DLD1 (cell line): Measurements from ENCODE around the gene CBX4.

ENCODE experiments used
- in situ Hi-C: cut with HindIII; loops from 2 replicates; pipeline ENCODE4 v1.10.0; 2017; ENCODE audit warnings: low sequenced_read_pairs

The CBX4 gene

DNA sequence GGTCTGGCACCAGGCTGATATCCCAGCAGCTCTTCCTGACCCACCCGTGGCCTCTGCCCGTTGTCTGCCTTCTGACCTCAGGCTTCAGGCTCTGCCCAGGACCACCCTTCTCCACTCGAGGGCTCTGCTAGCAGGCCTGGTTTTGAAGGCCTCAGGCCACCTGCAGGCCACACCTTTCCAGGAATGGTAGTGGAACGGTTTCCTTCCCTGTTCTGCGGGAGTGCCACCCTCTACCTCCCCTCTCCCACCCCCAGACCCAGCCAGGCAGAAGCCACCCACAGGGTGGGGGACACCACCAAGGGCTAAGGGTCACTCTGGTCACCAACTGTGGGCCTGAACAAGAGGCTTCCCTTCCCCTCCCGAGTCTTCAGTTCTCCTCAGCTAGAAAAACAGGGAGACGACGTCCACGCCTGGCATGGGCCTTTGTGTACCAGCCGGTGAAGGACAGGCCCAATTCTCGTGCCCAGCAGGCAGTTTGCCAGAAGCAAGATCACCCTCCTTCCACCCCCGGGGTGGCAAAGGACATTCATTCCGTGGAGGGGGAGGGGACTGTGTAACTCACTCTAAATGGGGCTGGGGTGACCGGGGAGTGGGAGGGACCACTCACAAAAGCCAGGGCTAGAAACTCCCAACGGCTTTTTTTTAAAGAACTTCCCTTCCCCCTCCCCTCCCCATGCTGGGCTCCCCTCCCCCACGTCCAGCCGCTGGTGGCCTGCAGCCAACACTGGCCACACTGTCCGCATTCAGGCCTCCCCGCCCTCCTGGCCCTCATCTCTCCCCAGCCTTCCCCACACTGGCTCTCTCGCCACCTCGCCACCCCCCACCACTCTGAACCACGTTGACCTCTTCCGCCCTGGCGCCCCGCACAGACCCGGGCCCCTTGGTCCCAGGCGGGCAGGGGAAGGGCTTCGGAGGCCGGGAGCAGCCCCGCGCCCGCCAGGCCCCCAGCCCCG lies 7.7 kb downstream of the CBX4 start:
- in situ Hi-C loops, result no loop called here

DNA sequence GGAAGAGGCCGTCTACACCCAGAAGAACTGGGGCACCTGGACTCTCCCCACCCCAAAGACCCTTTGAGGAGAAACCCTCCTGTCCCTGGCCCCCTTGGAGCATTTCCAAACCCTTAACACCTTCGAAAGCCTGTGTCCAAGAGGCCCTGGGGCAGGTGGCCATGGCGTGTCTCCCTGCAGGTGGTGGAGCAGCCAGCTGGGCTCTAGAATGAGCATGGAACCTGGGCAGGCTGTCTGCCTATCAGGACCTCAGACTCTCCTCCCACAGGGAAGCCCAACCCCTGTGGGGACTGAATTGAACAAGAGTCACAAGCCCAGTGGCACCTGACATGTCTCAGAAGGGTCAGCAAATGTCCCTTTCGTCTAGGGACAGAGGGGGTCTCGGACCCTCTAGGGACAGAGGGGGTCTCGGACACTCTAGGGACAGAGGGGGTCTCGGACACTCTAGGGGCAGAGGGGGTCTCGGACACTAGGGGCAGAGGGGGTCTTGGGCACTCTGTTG lies 8.4 kb downstream of the CBX4 start:
- in situ Hi-C loops, result no loop called here

DNA sequence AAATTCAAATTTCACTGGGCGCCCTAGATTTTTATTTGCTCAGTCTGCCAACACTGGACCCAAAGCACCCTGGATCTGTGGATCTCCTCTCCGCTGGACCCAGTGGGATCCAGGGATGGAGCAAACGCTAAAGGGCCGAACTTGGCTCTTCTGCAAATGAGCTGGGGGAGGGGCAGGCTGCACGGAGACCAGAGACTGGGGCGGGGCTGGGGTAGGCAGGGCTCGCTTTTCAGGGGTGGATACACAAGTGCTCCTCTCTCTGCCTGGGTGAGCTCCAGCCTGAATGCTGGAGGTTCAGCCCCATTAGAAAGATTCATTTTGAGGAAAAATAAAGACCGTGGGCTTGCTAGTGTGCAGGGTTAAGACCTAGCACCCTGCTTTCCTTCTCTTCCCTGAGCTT lies 8.9 kb downstream of the CBX4 start:
- in situ Hi-C loops, result no loop called here

DNA sequence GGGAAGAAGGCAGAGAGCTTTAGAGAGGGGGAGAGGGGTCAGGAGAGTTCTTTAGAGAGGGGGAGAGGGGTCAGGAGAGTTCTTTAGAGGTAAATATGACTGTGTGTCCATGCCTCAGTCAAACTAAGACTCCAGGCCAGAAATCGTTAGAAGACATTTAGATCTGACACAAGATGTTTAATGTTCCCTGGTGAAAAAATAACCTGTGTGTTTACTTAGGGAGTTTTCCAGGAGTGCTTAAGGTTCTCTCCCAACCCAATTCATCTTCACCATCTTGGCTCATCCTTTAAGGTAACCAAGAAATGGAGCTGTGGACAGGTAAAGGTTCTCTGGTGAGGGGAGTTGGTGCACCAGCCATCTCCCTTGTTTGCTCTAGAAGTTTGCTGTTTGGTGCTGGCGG lies 9.8 kb downstream of the CBX4 start:
- in situ Hi-C loops, result no loop called here

DNA sequence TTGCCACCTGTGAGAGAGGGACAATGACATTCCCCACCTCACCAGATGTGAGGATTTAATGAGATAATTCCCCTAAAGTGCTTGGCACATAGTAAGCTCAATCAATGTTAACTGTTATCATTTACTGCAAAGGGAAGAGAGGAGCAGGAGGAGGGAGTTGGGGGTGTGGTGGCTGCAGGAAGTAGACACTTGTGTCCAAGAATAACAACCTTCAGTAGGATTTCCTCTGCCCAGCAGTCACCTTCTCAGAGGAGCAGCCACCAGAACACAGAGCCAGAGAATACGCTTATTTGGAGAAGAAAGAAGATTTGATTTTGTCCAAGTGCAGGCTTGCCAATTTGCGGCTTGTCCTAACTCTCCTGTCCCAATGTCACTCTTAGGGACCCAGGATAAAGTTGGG lies 10.2 kb downstream of the CBX4 start:
- in situ Hi-C loops, result no loop called here

DNA sequence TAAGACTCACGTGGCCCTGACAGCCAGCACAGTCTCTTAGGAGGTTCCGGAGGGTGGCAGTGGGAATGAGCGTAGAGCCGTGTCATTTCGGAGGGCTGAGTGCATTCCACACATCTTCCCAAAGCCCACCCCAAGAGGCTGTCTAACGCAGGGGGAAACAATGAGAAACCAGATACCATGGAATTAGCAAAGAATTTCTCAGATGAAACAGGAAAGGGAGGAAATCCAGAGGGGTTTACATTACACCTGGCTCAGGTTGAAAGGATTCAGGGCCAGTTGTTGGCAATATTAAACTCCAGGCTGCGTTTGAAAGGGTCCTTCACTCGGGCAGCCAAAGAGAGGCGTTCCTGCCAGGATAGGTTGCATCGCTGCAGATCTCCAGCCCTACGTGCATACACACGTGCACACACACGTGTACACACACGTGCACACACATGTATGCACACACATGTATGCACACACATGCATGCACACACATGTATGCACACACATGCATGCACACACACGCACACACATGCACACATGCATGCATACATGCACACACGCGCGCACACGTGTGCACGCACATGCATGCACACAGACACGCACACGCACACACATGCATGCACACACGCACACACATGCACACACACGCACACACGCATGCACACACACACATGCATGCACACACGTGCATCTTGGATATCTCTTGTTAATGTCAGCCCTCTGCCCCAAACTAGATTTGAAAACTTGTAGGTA lies 12.2 kb downstream of the CBX4 start:
- in situ Hi-C loops, result no loop called here

DNA sequence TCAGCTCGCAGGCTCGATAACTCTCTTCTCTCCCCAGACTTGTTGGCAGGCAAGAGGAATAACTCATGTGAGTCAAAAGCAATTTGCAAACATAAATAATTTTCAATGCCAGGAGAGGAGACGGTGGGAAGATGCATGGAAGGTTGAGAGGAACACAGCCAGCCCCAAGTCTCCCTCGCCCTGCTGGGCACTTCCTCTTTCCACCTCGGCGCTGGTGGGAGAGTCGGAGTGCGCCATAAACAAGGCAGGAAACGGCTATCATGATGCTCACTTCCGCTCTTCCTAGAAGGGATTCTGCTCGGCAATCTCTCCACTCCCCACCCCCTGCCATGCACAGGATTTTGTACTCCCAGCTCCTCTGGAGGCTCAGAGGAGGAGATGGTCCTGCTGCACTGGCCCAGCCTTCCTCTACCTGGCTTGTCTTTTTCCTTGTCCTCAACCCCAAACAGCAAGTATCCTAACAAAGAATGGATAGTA lies 13.0 kb downstream of the CBX4 start:
- in situ Hi-C loops, result no loop called here

DNA sequence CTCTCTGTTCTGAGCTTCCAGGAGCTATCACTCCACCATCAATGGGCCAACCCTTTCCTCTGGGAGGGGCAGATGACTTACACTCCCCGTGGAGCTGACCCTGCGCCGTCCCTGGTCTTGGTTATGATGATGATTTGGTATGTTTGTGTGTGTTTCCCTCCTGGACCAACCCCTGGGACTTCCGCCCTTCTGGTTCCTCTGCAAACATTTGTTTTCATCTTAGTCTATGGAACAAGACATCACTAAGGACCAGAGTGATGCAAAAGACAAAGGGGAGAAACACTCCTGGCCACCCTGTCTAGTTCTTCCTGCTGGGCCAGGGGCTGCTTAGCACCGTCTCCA lies 13.7 kb downstream of the CBX4 start:
- in situ Hi-C loops, result no loop called here

DNA sequence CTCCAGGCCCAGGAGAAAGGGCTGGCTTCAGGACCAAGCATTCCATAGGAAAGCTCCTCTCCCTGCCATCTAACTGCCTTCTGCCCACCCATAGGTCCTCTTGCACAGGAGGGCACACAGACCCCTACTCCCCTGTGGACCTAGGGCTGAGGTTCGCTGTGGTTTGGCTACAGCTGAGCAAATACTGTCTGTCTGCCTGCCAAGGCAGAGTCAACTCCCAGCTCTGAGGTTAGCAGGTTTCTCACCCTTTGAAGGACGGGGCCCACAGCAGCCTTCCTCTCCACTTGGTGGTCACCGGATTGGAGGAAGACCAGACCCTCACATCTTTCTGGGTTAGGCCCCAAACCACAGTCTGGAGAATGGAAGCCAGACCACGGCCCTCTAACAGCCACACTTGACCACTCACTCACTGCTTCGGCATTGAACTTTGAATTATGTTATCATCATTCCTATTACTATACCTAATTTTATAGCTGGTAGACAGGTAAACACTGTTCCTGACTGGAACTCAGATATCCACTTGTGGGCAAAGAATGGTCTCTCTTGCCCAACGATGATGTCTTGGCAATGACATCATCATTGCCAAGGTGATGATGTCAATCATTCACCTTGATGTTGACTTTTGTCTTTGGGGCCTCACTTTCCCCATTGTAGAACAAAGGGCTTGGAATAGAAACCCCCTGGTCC lies 14.2 kb downstream of the CBX4 start:
- in situ Hi-C loops, result no loop called here

DNA sequence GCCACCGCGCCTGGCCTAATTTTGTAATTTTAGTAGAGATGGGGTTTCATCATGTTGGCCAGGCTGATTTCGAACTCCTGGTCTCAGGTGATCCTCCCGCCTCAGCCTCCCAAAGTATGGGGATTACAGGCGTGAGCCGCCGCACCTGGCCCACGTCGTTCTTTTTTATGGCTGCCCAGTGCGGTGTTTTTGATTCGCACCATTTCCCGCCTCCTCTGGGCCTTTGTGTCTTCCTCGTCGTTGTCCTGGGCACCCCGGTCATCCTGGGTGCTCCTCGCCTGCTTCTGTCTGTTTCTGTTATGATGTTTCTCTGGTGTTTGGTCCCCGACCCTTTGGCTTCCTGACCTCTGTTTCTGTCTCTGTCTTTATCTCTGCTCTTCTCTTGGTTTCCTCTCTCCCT lies 15.0 kb downstream of the CBX4 start:
- in situ Hi-C loops, result no loop called here

DNA sequence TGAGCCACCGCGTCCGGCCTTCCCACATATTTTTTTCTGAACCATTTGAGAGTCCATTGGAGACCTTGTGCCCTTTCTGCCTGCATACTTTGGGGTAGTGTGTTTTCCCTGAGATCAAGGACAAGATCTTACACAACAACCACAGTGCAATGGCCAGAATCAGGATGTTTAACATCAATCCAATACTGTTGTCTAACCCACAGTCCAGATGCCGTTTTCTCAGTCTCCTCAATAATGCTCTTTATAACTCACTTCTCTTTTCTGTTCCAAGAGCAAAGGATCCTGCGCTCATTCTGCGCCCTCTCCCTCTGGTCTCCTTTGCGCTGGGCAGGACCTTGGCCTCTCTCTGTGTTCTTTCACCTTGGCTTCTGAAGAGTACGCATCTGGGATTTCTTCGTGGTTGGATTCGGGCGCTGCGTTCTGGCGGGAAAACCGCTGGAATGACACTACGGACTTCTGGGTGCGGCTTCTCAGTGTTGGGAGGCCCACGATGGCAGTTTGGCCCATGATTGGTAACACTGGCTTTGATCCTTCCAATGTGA lies 16.6 kb downstream of the CBX4 start:
- in situ Hi-C loops, result no loop called here

DNA sequence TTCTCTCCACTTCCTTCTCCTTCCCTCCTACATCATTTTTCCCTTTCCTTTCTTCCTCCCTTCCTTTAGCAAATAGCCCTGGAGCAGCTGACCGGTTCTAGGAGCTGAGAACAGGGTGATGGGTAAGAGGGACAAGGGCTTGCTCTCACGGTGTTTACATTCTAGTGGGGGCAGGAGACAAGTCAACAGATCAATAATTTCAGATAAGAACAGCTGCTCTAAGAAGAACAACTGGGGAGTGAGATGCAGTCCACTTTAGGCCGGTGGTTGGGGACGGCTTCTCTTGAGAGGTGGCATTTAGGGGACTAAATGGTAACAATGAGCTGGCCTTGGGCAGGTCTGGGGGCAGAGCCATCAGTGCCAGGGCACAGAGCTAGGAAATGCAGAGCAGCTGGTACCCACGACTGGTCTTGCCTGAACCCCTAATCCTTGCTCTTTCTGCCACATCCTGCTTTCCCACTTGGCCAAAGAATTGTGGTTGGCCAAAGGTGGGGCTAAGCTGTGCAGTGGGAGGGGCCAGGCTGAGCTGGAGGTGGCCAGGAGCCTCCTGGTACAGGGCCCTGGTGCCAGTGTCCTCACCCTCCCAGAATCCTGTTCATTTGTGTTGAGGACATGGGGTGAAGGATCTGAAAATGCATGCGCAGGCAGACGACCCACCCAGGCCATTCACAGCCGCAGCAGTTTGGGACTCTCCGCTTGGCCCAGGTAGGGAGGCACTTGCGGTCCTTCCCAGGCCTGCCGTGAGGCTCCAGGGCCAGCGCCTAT lies 17.7 kb downstream of the CBX4 start:
- in situ Hi-C loops, result no loop called here

DNA sequence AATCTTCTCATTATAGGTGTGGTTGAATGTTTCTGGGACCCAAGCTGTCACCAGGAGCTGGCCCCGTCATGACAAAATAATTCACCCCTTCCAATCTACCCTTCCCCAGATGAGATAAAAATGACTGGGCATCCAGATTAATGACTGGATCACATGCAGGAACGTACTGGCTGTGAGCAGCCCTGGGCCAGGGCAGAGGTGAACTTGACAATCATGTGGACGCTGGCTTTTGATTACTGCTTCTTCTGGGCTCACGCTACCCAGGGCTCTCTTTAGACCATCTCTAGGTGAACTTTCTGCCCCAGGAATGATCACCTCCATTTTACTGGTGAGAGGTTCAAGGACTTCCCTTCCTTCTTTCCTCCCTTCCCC lies 18.3 kb downstream of the CBX4 start:
- in situ Hi-C loops, result no loop called here

DNA sequence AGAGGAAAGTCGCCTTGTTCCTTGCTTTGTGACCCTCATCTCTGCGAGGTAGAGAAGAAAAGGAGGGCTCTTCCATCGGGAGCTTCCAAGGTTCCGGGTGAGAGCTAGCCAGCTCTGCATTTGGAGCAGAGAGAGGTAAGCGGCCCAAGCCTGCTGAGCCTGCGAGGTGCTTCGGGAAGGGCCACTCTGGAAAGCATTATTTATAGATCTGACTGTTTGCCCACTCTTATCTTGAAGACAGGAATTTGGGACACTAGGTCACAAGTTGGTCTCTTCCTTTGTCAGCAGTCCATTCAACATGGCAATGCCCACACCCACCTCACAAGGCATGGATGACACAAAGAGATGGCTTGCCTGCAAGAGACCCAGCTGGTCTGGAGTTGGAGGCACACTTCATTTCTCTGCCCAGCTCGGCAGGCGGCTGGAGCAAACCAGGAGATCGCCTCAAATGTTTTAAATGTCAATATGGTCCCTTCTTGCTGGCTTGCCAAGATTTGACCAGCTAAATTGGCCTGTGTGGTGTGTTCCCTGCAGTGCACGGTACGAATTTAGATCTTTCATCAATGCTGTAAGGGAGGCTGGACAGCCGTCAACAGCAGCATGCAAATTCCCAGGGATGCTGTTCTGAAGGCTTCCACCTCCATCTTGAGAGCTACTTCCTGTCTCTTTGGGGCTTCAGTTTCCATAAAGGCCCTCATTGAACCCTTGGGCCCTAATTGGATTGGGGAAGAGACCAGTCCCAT lies 19.5 kb downstream of the CBX4 start:
- in situ Hi-C loops, result no loop called here

DNA sequence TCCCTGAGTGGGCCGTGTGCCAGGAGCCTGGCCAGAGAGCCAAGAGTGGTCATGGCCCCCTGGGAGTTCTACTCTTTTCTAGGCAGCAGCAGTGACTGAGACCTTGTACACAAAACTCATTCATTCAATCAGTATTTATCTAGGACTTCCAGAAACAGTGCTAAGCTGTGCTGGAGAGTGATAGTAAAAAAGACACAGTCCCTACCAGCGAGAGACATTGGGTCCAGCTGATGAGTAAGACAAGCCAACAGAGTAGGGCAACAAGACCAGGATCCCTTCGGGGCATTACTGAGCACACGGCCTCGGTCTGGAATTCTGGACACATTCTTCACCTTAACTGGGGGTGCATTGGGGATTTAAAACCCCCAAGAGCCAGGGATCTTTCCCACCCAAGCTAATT lies 20.2 kb downstream of the CBX4 start:
- in situ Hi-C loops, result no loop called here

DNA sequence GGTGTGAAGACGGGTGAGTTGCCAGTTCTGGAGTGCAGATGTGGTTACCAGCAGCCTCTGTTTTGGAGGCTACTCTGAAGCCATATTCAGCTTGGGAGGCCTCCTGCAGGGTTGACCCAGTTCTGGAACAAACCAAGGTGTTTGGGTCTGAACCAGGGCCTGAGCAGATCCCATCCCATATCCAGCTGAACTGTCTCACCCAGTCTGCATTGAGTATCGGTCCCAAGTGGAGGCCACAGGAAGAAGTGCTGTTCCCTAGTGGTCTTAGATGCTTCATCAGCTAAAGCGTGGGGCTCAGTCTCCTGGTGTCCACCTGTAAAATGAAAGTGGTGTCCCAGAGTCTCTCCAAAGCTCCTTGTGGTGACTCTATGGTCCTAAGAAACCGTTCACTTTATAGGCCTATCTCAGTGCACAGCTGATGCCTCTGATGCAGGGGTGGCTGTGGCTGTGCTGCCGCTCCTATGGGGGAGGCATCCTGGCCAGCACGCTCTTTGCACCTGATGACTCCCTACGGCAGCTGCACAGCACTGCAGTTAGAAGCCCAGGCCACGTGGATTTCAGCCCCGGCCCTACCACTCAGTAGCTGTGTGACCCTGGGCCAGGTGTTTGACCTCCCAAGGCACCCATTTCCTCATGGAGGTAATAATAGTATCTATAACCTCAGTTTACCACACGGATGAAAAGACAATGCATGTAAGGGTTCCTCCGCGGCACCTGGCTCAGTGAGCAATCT lies 21.0 kb downstream of the CBX4 start:
- in situ Hi-C loops, result no loop called here

DNA sequence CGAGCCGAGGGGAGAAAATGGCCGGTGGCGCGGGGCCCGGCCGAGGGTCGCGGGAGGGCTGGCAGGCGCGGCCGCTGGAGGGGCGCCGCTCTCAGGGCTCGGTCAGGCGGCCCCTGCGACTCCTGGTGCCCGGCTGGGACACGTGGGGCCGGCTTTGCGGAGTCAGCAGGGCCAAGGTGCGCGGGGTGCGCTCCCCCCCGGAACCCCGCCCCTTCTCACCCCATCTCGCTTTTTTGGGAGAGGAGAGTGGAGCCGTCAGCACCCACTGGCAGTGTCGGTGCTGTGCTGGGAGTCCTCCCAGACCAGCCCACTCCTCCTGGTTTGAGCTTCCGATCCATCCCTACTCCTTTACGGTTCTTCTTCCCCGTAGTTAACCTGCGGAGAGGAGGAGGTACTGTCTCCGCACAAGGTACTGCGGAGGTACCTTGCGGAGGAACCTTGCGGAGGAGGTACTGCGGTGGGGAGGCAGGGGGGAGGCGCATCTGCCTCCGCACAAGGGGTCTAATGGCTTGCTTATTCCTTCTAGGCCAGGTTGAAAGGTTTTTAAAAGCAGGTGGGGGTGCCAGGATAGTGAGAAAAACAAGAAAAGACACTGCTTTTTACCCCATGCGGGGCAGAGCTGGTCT lies 23.3 kb downstream of the CBX4 start:
- in situ Hi-C loops, result no loop called here

DNA sequence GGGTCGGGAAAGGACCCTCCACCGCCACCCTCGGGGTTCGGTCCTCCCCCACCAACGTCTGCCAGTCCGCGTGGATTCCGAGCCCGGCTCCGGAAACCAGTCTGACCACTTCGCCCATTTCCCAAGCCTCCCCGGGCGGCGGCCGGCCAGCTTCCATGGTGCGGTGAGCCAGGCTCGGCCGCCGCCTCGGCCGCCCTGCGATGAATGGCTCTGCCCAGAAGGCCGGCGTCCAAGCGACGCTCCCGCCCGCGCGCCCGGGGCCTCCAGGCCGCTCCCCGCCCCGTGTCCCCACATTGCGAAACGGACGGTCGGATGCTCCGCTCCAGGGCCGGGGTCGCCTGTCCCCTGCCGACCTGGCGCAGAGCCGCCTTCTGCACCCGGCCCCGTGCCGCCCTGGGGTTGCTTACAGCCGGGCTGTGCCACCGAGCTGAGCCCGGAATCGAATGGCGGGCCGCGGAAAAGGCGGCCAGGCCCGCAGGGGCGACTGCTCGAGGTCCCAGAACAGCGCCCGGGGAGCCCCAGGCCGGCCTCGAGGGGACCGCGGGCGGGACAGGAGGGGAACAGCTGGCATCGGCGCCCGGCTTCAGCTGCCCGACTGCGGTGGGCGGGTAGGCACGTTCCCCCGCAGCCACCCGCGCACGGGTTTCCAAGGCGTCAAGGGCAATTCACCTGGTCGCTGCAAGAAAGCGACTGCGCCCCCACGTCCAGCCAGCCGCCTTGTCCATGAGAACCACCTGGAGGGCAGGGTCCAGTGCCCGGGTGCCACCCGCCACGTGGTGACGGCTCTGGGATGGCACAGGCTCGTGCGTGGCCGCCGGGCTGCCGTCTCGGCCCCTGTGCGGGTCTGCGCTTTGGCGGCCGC lies 24.0 kb downstream of the CBX4 start:
- in situ Hi-C loops, result no loop called here
